HG02840 (cell line): ENCODE results near the gene CPNE4.

Source experiments
- ATAC-seq: cut with Tn5 transposase; IDR thresholded peaks from one replicate; pipeline ENCODE4 v1.9.1; 2021; ENCODE audit warnings: mild to moderate bottlenecking, moderate library complexity, moderate number of reproducible peaks; ENCODE audit not compliant: unreplicated experiment, low FRiP score

The CPNE4 gene

DNA sequence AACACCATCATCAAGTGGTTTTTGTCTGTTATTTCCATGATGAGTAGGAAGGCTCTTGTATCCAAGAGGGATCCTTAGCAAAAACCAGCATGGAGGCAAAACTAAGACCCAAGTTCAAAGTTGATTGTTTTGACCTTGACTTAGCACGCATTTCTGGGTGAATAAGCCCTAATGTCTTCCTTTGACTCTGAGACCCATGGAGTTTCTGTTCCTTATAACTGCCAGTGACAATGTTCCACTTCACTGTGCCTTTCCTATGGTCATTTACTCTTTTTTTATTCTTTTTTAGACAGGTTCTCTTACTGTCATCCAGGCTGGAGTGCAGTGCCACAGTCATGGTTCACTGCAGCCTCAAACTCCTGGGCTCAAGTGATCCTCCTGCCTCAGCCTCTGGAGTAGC lies 413.8 kb downstream of the CPNE4 start:
- no peak for ATAC-seq

DNA sequence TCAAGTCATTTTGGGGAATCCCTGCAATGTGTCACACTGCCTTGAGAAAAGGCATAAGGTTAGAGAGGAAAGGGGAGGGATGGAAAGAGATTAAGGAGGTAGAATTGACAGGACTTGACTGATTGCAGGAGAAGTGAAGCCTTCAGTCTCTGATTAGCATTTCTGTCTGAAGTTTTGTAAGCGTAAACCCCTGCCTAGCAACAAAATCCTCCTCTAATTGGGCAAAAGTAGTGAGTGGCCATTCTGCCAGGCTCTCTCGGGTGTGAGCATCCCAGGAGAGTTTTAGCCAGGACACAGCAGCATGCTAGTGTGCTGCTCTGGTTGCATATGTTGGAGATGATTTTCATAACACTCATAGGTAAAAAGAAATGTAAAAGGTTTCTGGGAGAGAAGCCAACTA lies 415.0 kb downstream of the CPNE4 start:
- ATAC-seq: no peak

DNA sequence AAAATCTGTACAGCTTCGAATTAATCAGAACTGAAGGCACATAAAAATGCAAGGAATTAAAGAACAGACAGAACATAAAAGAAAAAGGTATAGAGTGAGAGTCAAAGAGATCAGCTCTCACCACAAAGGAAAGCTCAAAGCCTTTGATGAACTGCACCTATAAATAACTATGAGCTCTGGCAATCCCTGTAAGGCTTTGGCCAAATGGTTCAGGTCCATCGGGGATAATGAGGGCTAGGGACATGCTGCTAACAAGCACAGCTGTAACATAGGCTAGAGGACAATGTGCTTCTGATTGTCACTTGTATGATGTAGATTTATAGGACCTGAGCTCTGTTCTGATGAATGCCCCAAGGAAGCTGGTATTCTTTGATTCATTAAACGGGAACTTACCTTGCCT lies 418.1 kb downstream of the CPNE4 start:
- no peak for ATAC-seq

DNA sequence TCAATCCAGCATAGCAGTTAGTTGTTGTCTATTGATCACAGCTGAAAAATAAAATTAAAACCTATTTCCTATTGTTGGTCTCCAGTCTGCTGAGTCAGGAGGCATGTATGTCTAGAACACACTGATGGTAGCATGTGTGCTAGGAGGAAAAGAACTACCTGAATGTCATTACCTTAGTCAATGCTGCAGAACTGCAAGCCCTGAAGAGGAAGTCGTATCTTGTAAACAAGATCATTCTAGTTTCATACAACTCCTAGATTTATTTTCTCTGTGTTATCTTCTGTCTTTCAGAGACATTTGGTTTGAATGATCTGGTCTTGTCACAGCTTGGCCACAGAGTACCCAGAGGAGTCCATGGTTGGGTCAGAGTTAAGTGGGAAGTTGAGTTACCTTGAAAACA lies 422.1 kb downstream of the CPNE4 start:
- ATAC-seq: no peak

DNA sequence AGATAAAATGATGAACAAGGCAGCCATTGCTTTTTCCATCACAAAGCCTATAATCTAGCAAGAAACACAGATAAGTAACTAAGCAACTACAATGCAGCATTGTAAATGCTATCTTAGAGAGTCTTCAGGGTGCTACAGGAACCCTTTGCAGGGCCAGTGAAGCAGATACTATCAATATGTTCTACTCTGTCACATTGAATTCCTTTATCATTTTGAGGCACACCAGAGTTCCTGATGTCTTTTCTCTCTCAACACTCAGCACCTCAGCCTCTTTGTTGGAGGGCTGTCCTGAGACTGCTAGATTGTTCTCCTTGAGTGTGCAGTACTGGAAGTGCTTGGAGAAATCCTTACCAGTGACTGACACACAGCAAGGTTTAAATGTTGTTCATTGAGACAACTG lies 424.6 kb downstream of the CPNE4 start:
- ATAC-seq: no peak

DNA sequence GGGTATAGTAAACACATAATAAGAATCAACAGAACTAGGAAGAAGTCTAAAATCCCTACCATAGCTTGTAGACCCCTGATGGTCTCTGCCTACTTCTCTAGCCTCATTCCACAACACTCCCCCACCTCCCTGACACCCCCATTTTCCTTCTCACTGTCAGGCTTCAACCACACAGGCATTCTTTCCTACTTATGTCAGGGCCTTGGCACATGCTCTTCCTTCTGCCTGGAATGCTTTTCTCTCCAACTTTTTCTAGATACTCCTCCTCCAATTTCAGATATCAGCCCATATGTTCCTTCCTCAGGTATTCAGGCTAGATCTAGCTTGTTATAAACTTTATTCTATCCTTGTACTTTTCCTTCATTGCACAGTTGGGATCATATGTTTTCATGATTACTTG lies 426.1 kb downstream of the CPNE4 start:
- ATAC-seq: no peak

DNA sequence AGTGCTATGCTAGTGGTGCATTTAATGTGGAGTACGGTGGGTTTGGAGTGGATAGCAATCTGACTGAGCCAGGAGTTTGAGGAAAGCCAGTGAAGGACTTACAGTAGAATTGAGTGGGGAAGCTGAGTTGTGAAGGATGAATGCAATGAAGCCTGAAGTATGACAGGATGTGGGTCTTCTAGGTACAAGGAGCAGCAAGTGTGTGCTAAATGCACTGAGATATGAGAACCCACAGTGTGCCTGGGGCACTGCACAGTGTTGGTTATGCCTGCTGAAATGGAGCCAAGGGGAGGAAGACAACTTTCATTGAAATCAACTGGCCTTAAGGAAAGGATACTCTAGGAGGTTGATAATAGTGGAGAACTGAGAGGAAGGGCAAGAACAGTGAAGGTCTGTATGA lies 426.5 kb downstream of the CPNE4 start:
- ATAC-seq: no peak

DNA sequence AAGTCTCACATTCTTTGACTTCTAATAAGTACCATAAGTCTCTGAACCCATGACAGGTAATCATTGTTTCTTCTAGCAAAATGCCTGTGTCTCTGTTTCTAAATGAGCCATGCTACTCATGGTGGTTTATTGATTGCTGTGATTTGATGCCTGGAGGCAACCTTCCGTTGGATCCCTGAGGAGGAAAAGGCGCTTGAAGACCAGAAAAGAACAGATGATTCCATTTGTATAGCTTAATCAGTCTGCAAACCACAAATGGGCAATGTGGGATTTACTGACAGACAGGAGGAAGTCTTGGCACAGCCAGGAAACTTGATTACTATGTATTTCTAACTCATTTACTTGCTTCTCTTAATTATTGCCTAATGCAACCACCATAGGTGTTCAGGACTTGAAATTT lies 428.9 kb downstream of the CPNE4 start:
- no peak for ATAC-seq

DNA sequence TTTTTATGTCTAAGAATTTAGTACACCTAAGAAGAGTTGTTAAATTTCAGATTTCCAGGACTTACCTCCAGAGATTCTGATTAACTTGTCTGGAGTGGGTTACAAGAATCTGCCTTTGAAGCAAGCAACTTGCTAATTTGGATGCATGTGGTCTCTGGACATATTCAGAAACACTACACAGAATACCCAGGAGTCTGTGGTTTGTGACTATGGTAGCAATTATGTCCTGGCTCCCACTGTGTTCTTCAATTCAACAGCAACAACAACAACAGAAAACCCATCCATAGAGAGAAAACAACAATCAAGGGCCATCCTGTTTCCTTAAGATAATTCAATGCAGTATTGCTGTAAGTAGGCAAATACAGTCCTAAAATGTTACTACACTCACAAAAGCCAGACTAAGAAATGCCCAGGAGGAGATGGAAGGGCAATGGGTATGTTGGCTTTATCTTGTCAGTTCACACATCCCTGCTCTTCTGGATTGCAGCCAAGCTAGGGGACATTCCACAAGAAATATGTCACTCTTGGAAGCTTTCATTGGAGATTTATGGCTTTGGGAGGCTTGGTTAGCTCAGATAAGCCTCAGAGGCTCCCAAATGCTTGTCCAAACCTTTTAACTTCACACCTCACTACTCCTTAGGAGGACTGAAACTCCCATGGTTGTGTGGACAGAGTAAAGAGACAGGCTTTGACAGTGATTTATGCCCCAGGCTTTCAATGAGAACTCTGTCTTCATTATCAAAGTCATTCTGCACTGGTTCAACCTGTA lies 432.6 kb downstream of the CPNE4 start:
- no peak for ATAC-seq

DNA sequence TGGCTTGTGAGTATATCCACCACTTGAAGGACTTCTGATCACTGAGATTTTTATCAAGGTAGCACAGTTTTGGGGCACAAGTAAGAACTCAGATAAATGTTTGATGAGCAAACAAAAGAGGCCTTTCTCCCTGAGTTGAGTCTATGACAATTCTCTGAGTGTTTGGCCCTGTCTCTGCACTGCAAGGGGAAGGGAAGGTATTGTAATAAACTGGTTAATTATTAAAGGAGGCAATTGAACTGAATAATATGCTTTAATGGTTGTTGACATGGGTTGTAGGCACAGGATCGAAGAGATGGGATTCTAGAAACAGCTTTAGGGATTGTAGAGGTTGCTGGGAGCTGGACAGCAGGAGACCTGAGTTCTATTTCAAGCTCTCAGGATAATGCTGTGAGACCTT lies 437.0 kb downstream of the CPNE4 start:
- no peak for ATAC-seq

DNA sequence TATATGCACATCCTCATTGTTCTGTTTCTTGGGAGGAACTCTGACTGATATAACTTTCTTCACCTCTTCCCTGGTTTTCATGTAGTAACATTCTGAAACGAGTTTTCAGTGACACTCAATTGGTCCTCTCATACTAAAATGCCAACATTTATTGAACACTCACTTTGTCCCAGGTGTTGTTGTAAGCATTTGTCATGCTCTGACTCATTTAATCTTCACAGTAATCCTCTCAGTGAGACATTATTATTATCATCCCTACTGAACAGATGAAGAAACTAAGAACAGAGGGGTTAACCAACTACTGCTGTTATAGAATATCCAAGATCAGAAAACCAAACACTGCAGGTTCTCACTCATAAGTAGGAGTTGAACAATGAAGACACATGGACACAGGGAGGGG lies 437.9 kb downstream of the CPNE4 start:
- ATAC-seq: no peak

DNA sequence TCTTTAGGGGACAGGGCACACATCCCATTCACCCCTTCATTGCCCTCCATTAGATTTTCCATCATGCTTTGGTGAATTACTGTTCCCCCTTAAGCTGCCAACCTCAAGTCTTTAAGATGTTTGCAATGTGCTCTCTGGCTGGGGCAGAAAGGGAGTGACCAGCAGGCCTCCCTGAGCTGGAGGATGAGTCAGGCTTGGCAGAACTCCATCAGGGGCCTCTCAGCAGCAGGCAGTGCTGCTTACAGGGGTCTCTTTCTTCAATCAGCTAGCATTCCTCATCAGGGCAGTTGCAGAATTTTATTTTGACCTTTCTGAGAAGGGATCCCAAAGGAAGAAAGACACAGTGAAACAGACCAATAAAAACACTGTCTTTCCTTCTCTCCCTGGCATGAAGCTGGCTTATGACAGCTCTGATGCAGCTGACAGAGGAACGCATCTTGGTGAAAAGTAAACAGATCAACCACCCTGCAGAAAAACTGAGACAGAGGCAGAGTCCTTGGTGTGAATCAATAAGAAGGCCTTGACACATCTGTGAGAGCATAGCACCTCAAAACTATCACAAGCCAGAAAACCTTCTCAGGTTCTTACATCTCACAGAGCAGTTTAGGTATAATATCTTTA lies 443.3 kb downstream of the CPNE4 start:
- no peak for ATAC-seq

DNA sequence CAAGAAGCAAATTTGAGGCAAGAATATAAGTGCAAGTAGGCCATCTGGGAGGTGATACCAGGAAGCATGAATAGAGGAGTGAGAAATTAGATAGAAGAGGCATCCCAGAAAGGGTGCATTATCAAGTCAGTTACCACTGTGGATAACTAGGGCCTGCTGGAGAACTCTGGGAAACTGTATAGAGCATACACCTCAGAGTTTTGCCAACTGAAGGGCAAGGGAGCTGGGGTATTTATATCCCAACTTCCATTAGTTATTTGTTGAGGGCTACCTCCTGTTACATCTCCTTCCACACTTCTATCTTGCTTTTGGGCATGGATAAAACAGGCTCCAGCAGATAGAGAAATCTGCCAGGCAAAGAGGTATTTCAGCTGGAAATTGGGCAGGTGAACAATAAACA lies 448.5 kb downstream of the CPNE4 start:
- ATAC-seq: no peak

DNA sequence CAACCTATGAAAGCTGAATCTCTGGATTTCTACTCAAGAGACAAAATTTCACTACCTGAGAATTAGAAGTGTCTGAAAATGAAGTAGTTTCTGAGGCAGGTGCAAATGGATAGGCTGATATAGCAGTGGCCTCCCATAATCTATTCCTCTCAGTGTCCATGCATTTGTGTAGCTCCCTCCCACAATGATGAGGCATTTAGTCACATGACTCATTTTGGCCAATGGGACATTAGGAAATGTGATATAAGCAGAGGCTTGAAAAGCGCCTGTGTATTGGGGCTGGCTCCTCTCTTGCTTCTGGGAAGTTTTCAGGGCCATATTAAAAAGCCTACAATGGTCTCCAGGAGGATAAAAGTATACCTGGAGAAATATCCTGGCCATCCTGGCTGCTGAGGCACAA lies 452.4 kb downstream of the CPNE4 start:
- ATAC-seq: no peak

DNA sequence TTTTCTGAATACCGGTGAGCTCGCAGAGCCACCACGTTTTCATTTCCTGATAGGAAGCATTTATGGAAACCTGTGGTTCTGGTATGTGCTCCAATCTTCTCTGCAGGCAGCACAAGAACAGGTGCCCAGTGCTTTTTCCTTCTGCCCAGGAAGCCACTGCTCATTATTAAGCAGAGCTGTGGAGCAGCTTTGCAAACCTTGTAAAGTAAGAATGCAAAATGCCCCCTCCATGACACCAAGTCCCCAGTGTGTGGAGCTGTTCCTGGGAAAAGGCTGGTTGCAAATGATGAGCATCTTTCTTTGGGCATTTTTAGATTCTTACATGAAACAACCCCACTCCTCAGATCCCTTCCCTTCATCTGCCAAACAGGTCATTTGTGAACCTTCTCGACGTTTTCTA lies 466.4 kb downstream of the CPNE4 start:
- ATAC-seq: no peak

DNA sequence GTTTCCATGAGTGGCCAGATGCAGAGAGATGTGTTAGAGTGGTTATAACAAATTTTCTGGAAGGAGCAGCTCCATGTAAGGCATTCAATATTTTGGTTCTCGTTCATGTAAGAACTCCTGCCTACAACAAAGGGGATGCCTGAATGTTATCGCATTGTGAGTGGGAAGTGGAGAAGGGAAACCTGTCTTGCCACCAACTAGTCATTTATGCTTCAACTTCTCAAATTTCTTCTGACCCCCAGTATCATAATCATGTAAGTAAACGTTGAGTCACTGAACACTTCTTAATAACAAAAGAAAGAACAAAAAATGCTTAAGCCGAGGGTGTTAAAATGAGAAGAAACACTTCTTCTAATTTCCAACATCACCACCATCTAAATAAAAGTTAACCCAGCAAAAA lies 470.0 kb downstream of the CPNE4 start:
- no peak for ATAC-seq

DNA sequence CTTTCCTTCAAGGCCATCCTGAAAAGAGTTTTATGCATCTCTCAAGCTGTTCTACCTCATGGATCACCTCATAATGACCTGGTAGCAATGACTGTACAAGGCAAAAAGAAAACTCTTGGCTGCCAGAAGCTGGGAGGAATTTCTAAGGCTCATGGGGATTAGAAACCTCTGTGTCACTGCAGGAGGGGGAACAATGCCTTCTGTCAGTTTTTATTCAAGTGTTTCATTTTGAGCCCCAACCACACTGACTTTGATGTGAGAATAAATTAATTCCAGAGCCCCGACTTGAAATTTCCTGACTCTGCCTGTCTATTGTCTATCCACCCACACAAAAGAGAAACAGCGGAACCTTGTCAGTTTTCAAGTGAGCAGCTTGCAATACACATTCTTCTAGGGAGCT lies 473.3 kb downstream of the CPNE4 start:
- ATAC-seq: no peak

DNA sequence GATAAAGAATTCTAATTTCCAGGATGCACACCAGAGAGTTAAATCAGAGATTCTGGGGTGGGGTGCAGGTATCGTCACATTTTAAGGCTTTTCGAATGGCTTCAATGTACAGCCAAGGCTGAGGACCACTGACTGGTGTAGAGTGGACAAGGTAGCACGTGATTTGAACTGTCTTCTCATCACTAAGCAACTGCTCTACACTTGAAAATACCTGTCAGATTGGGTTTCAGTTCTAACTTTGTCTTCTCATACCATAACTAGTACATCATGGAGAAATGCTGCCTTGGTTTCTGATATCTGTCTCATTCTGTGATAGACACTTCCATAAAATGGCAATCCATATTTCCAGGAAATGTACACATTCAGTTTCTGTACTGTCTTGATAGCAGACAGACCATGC lies 474.0 kb downstream of the CPNE4 start:
- ATAC-seq: no peak

DNA sequence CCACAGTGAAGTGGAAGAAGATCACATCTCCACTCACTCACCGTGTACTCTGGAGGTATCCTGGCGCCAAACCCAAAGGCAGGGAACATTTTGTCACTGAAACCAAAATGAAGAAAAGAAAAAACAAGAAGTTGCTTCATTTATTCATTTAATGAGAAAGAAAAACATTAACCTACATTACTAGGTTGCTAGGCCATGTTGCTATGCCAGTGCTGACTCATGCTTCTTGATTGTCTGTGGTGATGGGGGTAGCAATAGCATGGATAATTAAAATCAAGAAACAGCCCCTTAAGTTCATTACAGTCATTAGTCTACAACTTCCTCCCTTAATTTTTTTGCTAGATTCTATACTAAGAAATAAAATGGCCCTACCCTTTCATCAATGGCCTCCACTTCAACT lies 479.4 kb downstream of the CPNE4 start:
- no peak for ATAC-seq

DNA sequence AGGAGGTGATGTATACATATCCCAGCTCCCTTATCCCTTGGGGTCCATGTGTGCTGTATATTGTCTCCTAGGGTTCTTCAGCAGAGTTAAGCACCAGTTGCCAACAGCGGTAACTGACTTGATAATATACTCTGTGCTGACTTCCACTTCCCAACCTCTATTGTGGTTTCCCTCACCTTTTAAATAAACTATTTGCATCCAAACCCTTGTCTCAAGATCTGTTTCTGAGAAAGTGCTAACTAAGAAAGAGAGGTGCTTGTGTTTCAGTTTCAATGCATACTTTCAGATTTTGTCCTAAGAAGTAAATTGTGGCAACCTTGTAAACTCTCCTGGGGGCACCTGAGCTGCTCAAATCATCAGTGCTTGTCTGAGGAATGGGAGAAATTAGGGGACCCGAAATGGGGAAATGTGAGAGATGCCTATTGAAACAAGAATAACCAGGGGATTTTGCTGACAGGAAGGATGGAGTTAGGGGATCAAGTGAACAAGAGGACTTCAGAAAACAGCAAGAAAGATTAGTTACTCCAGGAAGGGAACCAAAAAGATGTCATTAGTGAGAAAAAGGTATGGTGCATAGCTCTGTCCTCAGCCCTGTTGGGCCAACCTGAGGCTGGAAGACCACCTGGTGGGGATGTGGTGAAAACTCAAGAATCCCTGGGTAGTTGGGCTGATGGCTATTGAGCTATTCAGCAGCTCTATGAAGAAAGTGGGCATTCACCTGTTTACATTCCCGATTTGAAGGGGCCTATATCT lies 481.1 kb downstream of the CPNE4 start:
- ATAC-seq: peak; percentile 97

DNA sequence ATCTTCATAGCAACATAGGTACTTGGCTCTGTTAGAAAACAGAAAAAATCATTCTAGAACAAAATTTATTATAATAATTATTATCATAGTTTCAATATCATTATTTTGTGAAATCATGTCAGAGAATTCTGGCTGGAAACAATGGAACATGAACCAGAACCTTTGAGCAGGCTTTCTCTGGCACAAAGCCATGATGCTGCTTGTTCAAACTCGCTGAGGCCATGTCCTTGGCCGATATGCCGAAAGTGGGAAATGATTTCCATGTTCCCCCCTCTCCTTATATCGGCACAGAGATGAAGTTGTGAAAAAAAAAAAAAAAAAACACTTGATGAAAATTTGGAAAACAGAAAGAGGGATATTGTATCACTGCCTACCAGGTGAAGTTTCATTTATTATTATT lies 483.1 kb downstream of the CPNE4 start:
- ATAC-seq: no peak
